Dermis blood vessel endothelial cell (primary cell): ENCODE data around the gene CATSPERB. TPM values are rescaled to one million over a fixed set of nuclear protein-coding genes. Genes with fewer than 3 reads are reported as not detected.
"Not testable (repeated sequence)": the region's sequence is repeated elsewhere in the genome, so short reads cannot be mapped to it uniquely, and the experiment has no call there.

Experiments
- DNase-seq: peaks from one replicate; pipeline ENCODE4 v3.0.0; 2010
- total RNA-seq: library from RNA; depleted of rRNA; stranded (reverse); fragments of >200 nt; gene quantifications from 2 replicates; pipeline ENCODE4 v1.2.3, GENCODE V29; 2014

The CATSPERB gene, protein sequence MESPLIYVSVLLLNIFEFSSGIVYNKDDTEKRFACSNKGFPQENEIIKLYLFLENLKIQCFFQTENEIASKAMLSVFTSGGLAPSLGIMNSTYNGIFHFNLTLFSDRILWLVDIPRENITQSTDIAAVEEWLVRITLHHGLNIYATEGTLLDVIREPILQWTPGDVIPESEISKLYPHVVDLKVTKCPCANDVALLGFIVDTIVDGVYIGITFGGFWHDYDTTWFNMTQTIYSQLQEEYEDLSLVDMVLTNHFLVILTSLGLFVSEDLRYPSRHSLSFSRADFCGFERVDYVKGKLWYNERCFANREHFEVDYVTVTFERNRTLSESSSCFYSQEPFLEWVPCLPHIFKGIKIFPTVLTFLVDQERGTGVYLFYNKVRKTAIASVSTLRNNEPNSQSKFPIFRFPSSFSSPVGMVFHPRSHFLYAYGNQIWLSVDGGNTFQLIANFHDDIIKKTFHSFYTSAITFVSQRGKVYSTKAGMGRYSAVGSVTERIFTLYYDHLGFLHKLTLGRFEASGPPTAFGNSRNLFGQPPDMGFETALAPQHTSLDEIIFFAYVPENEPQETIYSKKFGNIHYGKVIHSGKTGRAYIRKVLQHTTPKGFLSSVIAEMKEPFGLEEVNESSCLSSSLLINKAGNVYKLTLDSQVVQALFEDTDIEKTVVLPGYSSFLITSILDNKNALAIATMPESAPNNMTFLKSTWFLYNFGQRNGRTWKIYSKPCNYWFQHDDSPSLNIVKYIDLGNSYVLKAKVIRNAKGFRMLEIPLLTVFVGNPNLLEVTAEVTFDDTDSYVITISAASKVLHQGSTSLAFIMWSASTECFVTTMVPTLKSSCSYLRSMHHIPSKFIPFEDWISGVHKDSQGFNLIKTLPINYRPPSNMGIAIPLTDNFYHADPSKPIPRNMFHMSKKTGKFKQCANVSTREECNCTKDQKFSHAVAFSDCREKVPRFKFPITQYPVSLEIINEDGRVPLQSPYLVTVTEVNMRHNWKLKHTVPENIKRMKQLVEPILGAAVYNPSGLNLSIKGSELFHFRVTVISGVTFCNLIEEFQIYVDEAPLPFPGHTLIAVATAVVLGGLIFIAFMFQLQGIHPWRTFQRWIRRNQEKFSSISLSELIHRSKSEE
- 0.33 and 0.68 TPM in 2 replicates for total RNA-seq

DNA sequence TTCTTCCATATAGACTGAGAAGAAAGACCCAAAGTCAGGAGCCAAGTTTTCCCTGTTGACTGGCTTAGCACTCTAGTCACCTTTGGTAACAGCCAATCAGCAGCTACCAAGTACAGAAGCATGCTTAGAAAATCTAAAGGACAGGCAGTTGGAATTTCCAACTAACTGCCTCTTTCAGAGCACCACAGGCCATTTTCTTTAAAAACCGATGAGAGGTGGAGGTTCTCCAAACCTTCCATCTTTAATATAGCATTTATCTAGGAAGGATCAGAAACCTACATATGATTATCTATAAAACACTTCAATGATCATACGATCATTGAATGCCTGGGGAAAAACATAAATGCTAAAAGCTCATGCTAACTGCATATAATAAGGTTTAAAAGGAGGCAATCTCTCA lies at the start of gene CATSPERB:
CATSPERB (minus strand) TSS at position 101 of the 400 bp plus-strand sequence. CDS start 2,607 bp downstream, outside the sequence.
- DNase-seq, result no peak

DNA sequence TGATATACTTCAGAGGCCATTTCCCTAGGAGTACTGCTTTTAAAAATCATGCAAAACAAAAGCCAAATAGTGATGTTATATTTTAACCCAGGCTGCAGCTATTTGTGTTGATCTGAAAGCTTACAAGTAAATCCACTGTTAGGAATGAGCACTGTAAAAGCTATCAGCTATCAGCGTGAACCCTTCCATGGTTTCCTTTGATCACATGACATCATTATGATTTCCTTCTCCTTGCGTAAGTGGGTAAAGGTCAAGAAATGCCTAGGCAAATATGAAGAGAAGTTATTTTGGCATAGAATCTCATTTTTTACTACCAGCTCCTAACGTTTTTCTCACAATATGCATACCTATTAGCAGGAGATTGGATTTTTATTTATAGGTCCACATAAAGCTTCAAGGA lies 48.6 kb upstream of the CATSPERB start:
- no peak for DNase-seq

DNA sequence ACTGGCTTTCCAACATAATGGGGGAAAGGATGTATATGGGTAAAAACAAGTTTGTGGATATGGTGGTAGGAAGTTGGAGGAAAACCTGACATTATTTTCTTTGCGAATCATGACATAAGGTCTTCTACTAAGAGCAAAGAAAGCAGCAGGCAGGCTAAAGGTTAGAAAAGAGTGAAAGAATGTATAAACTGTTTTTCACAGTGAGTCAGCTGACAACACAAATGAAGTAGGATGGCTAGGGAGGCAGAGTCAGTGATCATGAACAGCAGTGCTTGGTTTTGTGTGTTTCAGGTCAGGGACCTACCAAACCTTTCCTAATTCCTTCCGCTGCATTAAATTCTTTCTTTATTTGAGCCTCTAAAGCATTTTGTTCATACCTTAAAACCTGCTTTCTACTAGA lies 46.3 kb upstream of the CATSPERB start:
- DNase-seq, result no peak

GRCh38 chr14:91774140-91775096 lies 42.5 kb upstream of the CATSPERB start:
- DNase-seq, result no peak

DNA sequence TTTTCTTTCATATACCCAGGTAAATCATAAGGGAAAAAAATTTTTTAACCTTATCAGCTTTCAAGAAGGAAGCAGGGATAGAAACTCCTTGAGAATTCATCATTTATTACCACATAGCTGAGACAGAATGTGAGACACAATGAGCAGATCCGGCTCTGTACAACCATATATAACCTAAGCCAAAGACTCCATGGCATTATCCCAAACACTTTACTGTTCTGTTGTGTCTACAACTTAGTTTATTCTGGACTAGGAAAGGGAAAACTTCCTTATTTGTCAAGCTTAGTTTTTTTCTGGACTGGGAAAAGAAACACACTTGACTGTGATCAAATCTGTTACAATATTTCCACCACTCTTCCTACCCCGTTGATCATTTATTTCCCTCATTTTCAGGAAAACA lies 38.3 kb upstream of the CATSPERB start:
- no peak for DNase-seq

DNA sequence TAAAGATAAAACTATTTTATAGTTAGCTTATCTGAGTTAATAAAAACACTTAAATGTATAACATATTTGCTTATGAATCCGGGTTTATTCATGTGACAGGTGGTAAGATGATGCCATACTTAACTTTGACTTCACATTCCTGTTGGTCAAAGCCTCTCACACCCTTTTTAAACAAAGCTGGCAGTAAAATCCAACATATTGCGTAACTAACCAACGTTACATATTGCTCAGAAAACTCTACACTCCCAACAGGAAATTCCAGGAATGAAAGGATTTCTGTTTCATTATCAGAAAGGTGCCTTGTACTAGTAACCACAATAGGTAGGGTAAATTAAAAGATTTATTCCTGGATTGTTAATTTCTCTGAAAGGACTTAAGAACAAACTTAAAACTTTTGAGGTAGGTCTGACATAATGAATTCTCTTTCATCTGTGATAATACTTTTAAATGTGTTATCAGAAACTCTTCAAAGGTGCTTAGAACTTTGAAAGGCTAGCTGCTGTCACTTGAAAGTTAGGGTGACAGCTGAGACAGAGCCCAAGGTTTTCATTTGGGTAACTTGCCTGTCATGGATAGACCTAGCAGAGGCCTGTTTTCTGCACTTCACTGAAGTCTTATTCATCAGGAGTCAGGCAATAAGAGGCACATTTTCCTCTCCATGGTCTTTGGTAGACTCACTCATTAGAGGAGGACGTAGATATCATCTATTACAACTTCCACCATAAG lies 23.8 kb upstream of the CATSPERB start:
- DNase-seq, result peak; percentile 1

DNA sequence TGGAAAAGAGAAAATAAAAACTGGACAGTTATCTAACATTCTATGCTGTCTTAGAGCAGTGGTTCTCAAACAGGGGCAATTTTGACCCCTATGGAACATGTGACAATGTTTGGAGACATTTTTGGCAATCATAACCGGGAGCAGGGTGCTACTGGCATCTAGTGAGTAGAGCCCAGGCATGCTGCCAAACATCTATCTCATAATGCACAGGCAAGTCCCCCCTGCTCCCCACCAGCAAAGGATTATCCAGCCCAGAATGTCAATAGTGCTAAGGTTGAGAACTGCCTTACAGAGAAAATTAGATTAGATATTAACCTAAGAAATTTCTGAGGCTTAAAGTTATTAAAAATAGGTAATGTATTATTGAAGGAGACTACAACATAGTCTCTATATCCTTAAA lies 22.9 kb upstream of the CATSPERB start:
- peak; percentile 0 for DNase-seq

DNA sequence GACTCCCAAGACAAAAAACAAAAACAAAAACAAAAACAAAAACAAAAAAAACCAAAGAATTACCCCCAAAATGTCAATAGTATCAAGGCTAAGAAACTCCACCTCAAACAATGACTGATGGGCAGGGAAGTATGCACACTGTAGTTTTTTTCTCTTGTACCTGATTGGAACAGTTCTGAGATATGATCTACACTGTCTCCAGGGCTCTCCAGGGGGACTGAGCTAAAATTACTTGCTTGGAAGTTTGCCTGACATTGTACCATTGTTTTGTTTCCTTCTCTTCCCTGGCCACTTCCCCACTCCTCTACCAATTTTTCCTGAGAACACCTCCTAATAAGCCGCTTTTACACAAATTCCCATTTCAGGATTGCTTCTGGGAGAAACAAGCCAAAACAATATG lies 22.3 kb upstream of the CATSPERB start:
- peak; percentile 13 for DNase-seq

- no peak for DNase-seq
Observed at GRCh38 chr14:91753501-91754128, 21.7 kb upstream of the CATSPERB start.

DNA sequence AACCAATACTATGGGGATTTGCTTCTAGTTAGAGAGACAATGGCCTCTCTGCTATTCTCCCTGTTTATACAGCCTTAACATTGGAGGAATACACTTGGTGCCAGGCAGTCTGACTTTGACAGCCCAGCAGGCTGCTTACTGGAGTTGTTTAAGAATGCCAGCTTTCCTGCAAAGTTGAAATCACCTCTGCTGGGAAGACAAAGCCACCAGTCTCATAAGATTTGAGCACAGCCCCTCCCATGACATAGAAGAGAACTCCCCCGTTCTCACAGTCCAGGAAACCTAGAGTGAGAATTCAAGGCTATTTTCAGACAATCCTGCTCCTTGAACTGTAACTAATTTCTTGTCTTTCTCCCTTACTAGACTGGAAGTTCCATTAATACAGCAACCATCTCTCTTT lies 21.1 kb upstream of the CATSPERB start:
- no peak for DNase-seq

- DNase-seq, result no peak
Observed at GRCh38 chr14:91751719-91752118, 19.8 kb upstream of the CATSPERB start.

DNA sequence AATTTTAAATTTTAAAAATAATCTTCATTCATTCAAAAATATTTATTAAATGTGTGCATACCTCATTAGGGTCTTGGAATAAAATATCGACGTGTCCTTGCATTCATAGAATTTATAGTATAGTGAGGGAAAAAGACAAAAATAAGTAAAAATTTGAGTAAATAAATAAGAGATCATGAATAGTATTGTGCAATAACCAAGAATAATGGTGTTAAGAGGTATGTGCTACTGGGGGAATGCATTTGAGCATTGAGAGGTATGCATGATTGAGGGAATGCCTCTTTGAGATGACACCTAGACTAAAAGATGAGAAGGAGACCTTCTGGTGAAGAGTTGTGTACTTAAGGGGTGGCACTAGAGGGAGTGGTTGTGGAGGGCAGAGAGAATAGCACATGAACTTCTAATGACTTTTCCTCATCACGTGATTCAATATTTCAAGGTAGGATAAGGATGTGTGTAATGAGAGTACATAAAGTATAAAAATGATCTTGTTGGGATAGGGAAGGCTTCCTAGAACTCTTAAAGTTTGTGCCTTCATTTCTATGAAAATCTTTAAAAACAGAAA lies 18.8 kb upstream of the CATSPERB start:
- DNase-seq, result no peak

DNA sequence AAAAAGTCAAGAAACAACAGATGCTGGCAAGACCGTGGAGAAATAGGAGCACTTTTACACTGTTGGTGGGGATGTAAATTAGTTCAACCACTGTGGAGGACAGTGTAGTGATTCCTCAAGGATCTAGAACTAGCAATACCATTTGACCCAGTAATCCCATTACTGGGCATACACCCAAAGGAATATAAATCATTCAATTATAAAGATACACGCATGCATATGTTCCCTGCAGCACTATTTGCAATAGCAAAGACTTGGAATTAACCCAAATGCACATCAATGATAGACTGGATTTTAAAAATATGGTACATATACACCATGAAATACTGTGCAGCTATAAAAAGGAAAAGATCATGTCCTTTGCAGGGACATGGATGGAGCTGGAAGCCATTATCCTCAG lies 18.0 kb upstream of the CATSPERB start:
- DNase-seq, result no peak

- no peak for DNase-seq
Observed at GRCh38 chr14:91748049-91748448, 16.2 kb upstream of the CATSPERB start.

DNA sequence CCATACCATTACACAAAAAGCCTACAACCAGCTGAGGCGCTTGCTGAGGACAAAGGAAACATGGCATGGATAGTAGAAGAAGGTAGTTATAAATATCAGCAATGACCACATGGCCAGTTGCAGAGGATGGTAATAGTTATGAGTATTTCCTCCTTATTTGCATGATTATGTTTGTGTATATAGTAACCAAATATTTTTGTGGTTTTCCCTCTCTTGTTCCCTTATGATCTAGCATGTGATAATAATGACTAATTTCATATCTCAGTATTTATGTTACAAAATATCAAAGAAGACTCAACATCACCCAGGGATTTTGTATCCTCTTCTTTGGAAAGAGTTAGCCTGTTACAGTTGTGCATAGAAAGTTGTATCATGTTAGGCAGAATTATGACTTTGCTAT lies 13.5 kb upstream of the CATSPERB start:
- no peak for DNase-seq

- DNase-seq, result peak; percentile 6
Observed at GRCh38 chr14:91744068-91744480, 12.2 kb upstream of the CATSPERB start.

- DNase-seq, result no peak
Observed at GRCh38 chr14:91743305-91743653, 11.4 kb upstream of the CATSPERB start.

GRCh38 chr14:91742621-91743304 lies 10.9 kb upstream of the CATSPERB start:
- no peak for DNase-seq

GRCh38 chr14:91739867-91740266 lies 8.0 kb upstream of the CATSPERB start:
- not testable (repeated sequence) for DNase-seq

DNA sequence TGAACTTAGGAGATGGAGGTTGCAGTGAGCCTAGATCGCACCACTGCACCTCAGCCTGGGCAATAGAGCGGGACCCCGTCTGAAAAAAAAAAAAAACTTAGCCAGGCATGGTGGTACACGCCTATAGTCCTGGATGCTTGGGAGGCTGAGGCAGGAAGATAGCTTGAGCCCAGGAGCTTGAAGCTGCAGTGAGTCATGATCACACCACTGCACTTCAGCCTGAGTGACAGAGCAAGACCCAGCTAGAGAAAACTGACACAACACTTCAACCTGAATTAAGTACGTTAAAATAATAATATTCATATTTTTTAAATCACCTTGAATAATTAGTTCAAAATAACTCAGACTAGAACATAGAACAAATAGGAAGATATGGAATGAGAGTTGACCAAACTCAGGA lies 5.7 kb upstream of the CATSPERB start:
- no peak for DNase-seq
